HEK293 (cell line): Measurements from ENCODE around the gene MAN2A2.

Source experiments
- CTCF ChIA-PET: fragments of 350-600 bp; formaldehyde crosslinking; extraction: SDS; loops from one replicate; lab custom pipeline; 2021; ENCODE audit warnings: antibody characterized with exemption; lab: Yijun Ruan, JAX
- POLR2A ChIA-PET: fragments of 300-600 bp; formaldehyde crosslinking; extraction: SDS; loops from one replicate; lab custom pipeline; 2020; ENCODE audit warnings: antibody characterized with exemption, inconsistent platforms; lab: Yijun Ruan, JAX
- H3K27ac ChIP-seq: fragments of 200-500 bp; sonication (Bioruptor generic); 2 replicates; pipeline ENCODE4 v1.5.1; 2014; ENCODE audit warnings: low read depth, low read length, control low read depth, inconsistent platforms; ENCODE audit errors: extremely low read depth
- H3K36me3 ChIP-seq, 2 experiments: fragments of 200-500 bp in 1 of 2; sonication (Bioruptor generic) in 1 of 2; 1 replicate in 1 of 2; 2 replicates in 1 of 2; pipeline ENCODE4 v1.5.1; 2014 to 2017; ENCODE audit warnings: inconsistent platforms in 2 of 2, low read length in 2 of 2; ENCODE audit not compliant: control insufficient read depth in 2 of 2, insufficient read depth in 1 of 2
- H3K4me1 ChIP-seq: fragments of 200-500 bp; sonication (Bioruptor generic); 2 replicates; pipeline ENCODE4 v1.5.1; 2014; ENCODE audit warnings: mild to moderate bottlenecking, low read length, inconsistent platforms; ENCODE audit not compliant: control insufficient read depth, insufficient read depth
- H3K4me3 ChIP-seq: 2 replicates; pipeline ENCODE4 v1.5.1; 2011; ENCODE audit warnings: low read depth, mild to moderate bottlenecking, control low read depth, low read length, moderate library complexity
- H3K9me3 ChIP-seq: fragments of 200-500 bp; sonication (Bioruptor generic); 2 replicates; pipeline ENCODE4 v1.5.1; 2014; ENCODE audit warnings: low read depth, low read length, inconsistent platforms; ENCODE audit not compliant: control insufficient read depth, insufficient read depth
- GLI2 ChIP-seq: fragments of 450-650 bp; formaldehyde crosslinking; IDR thresholded peaks from 2 replicates; pipeline ENCODE4; 2017; ENCODE audit warnings: missing biosample characterization, missing genetic modification characterization, low read depth, borderline replicate concordance
- HOXD13 ChIP-seq: sonication (generic); formaldehyde crosslinking; IDR thresholded peaks from 2 replicates; pipeline ENCODE4 v1.8.0; 2022; ENCODE audit warnings: missing genetic modification reagents, borderline replicate concordance
- KLF1 ChIP-seq: fragments of 450-650 bp; formaldehyde crosslinking; IDR thresholded peaks from 2 replicates; pipeline ENCODE4 v1.5.1; 2016; ENCODE audit warnings: missing biosample characterization, missing genetic modification characterization
- SCRT1 ChIP-seq: fragments of 450-650 bp; formaldehyde crosslinking; IDR thresholded peaks from 2 replicates; pipeline ENCODE4 v1.5.1; 2016; ENCODE audit warnings: missing biosample characterization, missing genetic modification characterization, borderline replicate concordance
- SCRT2 ChIP-seq: fragments of 450-650 bp; formaldehyde crosslinking; IDR thresholded peaks from 2 replicates; pipeline ENCODE4 v1.5.1; 2016; ENCODE audit warnings: missing biosample characterization, missing genetic modification characterization
- ZNF2 ChIP-seq: fragments of 450-650 bp; formaldehyde crosslinking; IDR thresholded peaks from 2 replicates; pipeline ENCODE4 v1.5.1; 2016; ENCODE audit warnings: missing biosample characterization, missing genetic modification characterization
- ZNF211 ChIP-seq: fragments of 450-650 bp; formaldehyde crosslinking; IDR thresholded peaks from 2 replicates; pipeline ENCODE4 v1.5.1; 2016; ENCODE audit warnings: low read depth, missing biosample characterization, missing genetic modification characterization
- ZNF248 ChIP-seq: fragments of 450-650 bp; formaldehyde crosslinking; IDR thresholded peaks from 2 replicates; pipeline ENCODE4 v1.5.1; 2017; ENCODE audit warnings: missing biosample characterization, missing genetic modification characterization
- ZNF266 ChIP-seq: fragments of 450-650 bp; formaldehyde crosslinking; IDR thresholded peaks from 2 replicates; pipeline ENCODE4 v1.5.1; 2016; ENCODE audit warnings: missing biosample characterization, missing genetic modification characterization, low read depth
- ZNF302 ChIP-seq: fragments of 450-650 bp; formaldehyde crosslinking; IDR thresholded peaks from 2 replicates; pipeline ENCODE4 v1.5.1; 2016; ENCODE audit warnings: missing biosample characterization, missing genetic modification characterization, low read depth
- ZNF341 ChIP-seq: fragments of 450-650 bp; formaldehyde crosslinking; IDR thresholded peaks from 2 replicates; pipeline ENCODE4; 2016; ENCODE audit warnings: low read depth, missing biosample characterization, missing genetic modification characterization
- ZNF473 ChIP-seq: fragments of 450-650 bp; formaldehyde crosslinking; IDR thresholded peaks from 2 replicates; pipeline ENCODE4 v1.5.1; 2017; ENCODE audit warnings: missing biosample characterization, missing genetic modification characterization
- ZNF501 ChIP-seq: fragments of 450-650 bp; formaldehyde crosslinking; IDR thresholded peaks from 2 replicates; pipeline ENCODE4 v1.5.1; 2016; ENCODE audit warnings: missing biosample characterization, missing genetic modification characterization
- ZNF521 ChIP-seq: fragments of 450-650 bp; formaldehyde crosslinking; IDR thresholded peaks from 2 replicates; pipeline ENCODE4 v1.5.1; 2017; ENCODE audit warnings: missing biosample characterization, mild to moderate bottlenecking, missing genetic modification characterization
- ZNF544 ChIP-seq: fragments of 450-650 bp; formaldehyde crosslinking; IDR thresholded peaks from 2 replicates; pipeline ENCODE4 v1.5.0; 2017; ENCODE audit warnings: missing biosample characterization, missing genetic modification characterization
- ZNF548 ChIP-seq: fragments of 450-650 bp; formaldehyde crosslinking; IDR thresholded peaks from 2 replicates; pipeline ENCODE4 v1.5.1; 2016; ENCODE audit warnings: missing biosample characterization, missing genetic modification characterization
- ZNF549 ChIP-seq: fragments of 450-650 bp; IDR thresholded peaks from 2 replicates; pipeline ENCODE4 v1.5.1; 2018; ENCODE audit warnings: missing biosample characterization, missing genetic modification characterization, mild to moderate bottlenecking, inconsistent platforms, moderate library complexity
- ZNF555 ChIP-seq: fragments of 450-650 bp; formaldehyde crosslinking; conservative IDR thresholded peaks from 2 replicates; pipeline ENCODE4 v1.5.1; 2017; ENCODE audit warnings: missing biosample characterization, mild to moderate bottlenecking, missing genetic modification characterization, inconsistent platforms
- ZNF776 ChIP-seq: fragments of 450-650 bp; formaldehyde crosslinking; IDR thresholded peaks from 2 replicates; pipeline ENCODE4 v1.5.0; 2017; ENCODE audit warnings: missing biosample characterization, missing genetic modification characterization, borderline replicate concordance
- ZXDB ChIP-seq: fragments of 450-650 bp; formaldehyde crosslinking; IDR thresholded peaks from 2 replicates; pipeline ENCODE4 v1.5.1; 2016; ENCODE audit warnings: missing biosample characterization, missing genetic modification characterization
- TF ChIP-seq, protein P1 (sequence below): fragments of 450-650 bp; formaldehyde crosslinking; IDR thresholded peaks from 2 replicates; pipeline ENCODE4 v1.5.1; 2016; ENCODE audit warnings: missing biosample characterization, missing genetic modification characterization
- TF ChIP-seq, protein P2 (sequence below): fragments of 450-650 bp; formaldehyde crosslinking; IDR thresholded peaks from 2 replicates; pipeline ENCODE4 v1.5.1; 2016; ENCODE audit warnings: missing biosample characterization, missing genetic modification characterization
- TF ChIP-seq, protein P3 (sequence below): fragments of 450-650 bp; formaldehyde crosslinking; IDR thresholded peaks from 2 replicates; pipeline ENCODE4 v1.5.1; 2016; ENCODE audit warnings: missing biosample characterization, missing genetic modification characterization
- TF ChIP-seq, protein P4 (sequence below): fragments of 450-650 bp; formaldehyde crosslinking; IDR thresholded peaks from 2 replicates; pipeline ENCODE4 v1.5.1; 2016; ENCODE audit warnings: missing biosample characterization, missing genetic modification characterization
- TF ChIP-seq, protein P5 (sequence below): fragments of 450-650 bp; formaldehyde crosslinking; IDR thresholded peaks from 2 replicates; pipeline ENCODE4 v1.5.1; 2016; ENCODE audit warnings: missing biosample characterization, missing genetic modification characterization
- TF ChIP-seq, protein P6 (sequence below): fragments of 450-650 bp; formaldehyde crosslinking; IDR thresholded peaks from 2 replicates; pipeline ENCODE4 v1.5.1; 2016; ENCODE audit warnings: missing biosample characterization, missing genetic modification characterization, low read depth

MAN2A2 gene

DNA sequence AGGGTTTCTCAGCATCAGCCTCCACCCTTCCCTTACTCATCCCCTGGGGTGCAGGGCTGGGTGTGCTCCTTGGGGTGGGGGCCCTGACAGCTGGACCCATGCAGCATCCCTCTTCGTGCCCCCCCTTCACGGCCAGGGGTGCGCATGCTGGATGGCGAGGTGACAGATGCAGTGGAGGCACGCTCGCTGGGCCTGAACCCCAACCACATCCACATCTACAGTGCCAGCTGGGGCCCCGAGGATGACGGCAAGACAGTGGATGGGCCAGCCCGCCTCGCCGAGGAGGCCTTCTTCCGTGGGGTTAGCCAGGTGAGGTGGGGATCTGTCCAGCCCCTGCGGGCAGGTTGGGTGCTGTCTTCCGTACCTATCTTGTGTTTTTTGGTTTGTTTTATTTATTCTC is 25.1 kb upstream of the MAN2A2 start:
- TF ChIP-seq ZXDB (tag by site-specific recombination), result no peak
- no peak for TF ChIP-seq HOXD13 (CRISPR knock-in tag)
- no peak for TF ChIP-seq GLI2 (tag by site-specific recombination)
- TF ChIP-seq, protein P1, sequence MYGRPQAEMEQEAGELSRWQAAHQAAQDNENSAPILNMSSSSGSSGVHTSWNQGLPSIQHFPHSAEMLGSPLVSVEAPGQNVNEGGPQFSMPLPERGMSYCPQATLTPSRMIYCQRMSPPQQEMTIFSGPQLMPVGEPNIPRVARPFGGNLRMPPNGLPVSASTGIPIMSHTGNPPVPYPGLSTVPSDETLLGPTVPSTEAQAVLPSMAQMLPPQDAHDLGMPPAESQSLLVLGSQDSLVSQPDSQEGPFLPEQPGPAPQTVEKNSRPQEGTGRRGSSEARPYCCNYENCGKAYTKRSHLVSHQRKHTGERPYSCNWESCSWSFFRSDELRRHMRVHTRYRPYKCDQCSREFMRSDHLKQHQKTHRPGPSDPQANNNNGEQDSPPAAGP (tag by site-specific recombination), result no peak
- TF ChIP-seq ZNF501 (tag by site-specific recombination), result no peak
- no peak for TF ChIP-seq SCRT2
- TF ChIP-seq ZNF521 (tag by site-specific recombination), result no peak
- TF ChIP-seq ZNF548, result no peak
- no peak for TF ChIP-seq ZNF544 (tag by site-specific recombination)
- no peak for TF ChIP-seq ZNF555
- TF ChIP-seq, protein P2, sequence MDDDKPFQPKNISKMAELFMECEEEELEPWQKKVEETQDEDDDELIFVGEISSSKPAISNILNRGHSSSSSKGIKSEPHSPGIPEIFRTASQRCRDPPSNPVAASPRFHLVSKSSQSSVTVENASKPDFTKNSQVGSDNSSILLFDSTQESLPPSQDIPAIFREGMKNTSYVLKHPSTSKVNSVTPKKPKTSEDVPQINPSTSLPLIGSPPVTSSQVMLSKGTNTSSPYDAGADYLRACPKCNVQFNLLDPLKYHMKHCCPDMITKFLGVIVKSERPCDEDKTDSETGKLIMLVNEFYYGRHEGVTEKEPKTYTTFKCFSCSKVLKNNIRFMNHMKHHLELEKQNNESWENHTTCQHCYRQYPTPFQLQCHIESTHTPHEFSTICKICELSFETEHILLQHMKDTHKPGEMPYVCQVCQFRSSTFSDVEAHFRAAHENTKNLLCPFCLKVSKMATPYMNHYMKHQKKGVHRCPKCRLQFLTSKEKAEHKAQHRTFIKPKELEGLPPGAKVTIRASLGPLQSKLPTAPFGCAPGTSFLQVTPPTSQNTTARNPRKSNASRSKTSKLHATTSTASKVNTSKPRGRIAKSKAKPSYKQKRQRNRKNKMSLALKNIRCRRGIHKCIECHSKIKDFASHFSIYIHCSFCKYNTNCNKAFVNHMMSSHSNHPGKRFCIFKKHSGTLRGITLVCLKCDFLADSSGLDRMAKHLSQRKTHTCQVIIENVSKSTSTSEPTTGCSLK (tag by site-specific recombination), result no peak
- TF ChIP-seq, protein P3, sequence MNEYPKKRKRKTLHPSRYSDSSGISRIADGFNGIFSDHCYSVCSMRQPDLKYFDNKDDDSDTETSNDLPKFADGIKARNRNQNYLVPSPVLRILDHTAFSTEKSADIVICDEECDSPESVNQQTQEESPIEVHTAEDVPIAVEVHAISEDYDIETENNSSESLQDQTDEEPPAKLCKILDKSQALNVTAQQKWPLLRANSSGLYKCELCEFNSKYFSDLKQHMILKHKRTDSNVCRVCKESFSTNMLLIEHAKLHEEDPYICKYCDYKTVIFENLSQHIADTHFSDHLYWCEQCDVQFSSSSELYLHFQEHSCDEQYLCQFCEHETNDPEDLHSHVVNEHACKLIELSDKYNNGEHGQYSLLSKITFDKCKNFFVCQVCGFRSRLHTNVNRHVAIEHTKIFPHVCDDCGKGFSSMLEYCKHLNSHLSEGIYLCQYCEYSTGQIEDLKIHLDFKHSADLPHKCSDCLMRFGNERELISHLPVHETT (tag by site-specific recombination), result no peak
- no peak for TF ChIP-seq ZNF248 (tag by site-specific recombination)
- no peak for TF ChIP-seq ZNF473 (tag by site-specific recombination)
- no peak for TF ChIP-seq KLF1 (tag by site-specific recombination)
- no peak for TF ChIP-seq ZNF266 (tag by site-specific recombination)
- no peak for TF ChIP-seq ZNF341 (tag by site-specific recombination)
- H3K27ac ChIP-seq, result no peak overlapping the region
- ChIA-PET POLR2A (no interaction called here), CTCF (no interaction called here)
- no peak overlapping the region for H3K4me3 ChIP-seq
- H3K9me3 ChIP-seq, result no peaks in the 10 kb centered on the region
- peaks cover 15 to 80% of the 10 kb centered on the region in 2 experiments for H3K36me3 ChIP-seq
- peaks cover 16% of the 10 kb centered on the region for H3K4me1 ChIP-seq

DNA sequence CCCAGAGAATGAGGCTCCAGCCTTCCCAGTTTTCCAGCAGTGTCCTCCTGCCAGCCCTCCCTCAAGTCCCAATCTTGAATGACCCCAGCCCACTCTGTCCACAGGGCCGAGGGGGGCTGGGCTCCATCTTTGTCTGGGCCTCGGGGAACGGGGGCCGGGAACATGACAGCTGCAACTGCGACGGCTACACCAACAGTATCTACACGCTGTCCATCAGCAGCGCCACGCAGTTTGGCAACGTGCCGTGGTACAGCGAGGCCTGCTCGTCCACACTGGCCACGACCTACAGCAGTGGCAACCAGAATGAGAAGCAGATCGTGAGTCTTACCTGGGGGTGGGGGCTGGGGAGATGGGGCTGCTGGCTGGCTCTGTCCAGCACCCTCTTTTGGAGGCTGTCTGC is 24.4 kb upstream of the MAN2A2 start:
- no peak overlapping the region for H3K27ac ChIP-seq
- TF ChIP-seq, protein P4, sequence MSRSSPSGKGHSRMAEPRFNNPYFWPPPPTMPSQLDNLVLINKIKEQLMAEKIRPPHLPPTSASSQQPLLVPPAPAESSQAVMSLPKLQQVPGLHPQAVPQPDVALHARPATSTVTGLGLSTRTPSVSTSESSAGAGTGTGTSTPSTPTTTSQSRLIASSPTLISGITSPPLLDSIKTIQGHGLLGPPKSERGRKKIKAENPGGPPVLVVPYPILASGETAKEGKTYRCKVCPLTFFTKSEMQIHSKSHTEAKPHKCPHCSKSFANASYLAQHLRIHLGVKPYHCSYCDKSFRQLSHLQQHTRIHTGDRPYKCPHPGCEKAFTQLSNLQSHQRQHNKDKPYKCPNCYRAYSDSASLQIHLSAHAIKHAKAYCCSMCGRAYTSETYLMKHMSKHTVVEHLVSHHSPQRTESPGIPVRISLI (tag by site-specific recombination), result no peak
- TF ChIP-seq, protein P5, sequence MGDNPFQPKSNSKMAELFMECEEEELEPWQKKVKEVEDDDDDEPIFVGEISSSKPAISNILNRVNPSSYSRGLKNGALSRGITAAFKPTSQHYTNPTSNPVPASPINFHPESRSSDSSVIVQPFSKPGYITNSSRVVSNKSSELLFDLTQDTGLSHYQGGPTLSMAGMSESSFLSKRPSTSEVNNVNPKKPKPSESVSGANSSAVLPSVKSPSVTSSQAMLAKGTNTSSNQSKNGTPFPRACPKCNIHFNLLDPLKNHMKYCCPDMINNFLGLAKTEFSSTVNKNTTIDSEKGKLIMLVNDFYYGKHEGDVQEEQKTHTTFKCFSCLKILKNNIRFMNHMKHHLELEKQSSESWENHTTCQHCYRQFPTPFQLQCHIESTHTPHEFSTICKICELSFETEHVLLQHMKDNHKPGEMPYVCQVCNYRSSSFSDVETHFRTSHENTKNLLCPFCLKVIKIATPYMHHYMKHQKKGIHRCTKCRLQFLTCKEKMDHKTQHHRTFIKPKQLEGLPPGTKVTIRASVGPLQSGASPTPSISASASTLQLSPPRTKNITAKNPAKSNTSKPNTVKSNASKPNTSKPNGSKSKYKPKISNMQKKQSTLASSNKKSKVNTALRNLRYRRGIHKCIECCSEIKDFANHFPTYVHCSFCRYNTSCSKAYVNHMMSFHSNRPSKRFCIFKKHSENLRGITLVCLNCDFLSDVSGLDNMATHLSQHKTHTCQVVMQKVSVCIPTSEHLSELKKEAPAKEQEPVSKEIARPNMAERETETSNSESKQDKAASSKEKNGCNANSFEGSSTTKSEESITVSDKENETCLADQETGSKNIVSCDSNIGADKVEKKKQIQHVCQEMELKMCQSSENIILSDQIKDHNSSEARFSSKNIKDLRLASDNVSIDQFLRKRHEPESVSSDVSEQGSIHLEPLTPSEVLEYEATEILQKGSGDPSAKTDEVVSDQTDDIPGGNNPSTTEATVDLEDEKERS (tag by site-specific recombination), result no peak
- TF ChIP-seq SCRT1 (tag by site-specific recombination) (no peak), ZNF211 (tag by site-specific recombination) (no peak), ZNF2 (tag by site-specific recombination) (no peak), ZNF302 (no peak), ZNF549 (tag by site-specific recombination) (no peak), ZNF776 (no peak)
- TF ChIP-seq, protein P6, sequence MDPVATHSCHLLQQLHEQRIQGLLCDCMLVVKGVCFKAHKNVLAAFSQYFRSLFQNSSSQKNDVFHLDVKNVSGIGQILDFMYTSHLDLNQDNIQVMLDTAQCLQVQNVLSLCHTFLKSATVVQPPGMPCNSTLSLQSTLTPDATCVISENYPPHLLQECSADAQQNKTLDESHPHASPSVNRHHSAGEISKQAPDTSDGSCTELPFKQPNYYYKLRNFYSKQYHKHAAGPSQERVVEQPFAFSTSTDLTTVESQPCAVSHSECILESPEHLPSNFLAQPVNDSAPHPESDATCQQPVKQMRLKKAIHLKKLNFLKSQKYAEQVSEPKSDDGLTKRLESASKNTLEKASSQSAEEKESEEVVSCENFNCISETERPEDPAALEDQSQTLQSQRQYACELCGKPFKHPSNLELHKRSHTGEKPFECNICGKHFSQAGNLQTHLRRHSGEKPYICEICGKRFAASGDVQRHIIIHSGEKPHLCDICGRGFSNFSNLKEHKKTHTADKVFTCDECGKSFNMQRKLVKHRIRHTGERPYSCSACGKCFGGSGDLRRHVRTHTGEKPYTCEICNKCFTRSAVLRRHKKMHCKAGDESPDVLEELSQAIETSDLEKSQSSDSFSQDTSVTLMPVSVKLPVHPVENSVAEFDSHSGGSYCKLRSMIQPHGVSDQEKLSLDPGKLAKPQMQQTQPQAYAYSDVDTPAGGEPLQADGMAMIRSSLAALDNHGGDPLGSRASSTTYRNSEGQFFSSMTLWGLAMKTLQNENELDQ, result no peak

More for the DNA sequence above, 24.4 kb upstream of the MAN2A2 start:
- H3K4me1 ChIP-seq, result peaks cover 9% of the 10 kb centered on the region
- peaks cover 15 to 78% of the 10 kb centered on the region in 2 experiments for H3K36me3 ChIP-seq
- ChIA-PET POLR2A (no interaction called here), CTCF (no interaction called here)
- no peak overlapping the region for H3K4me3 ChIP-seq
- no peaks in the 10 kb centered on the region for H3K9me3 ChIP-seq
